ENCODE measurements around the gene PRPF31. TPM values are rescaled to one million over a fixed set of nuclear protein-coding genes. Genes with fewer than 3 reads are reported as not detected.

The PRPF31 gene
- polyA plus RNA-seq, 1 experiment = 28.7 TPM

DNA sequence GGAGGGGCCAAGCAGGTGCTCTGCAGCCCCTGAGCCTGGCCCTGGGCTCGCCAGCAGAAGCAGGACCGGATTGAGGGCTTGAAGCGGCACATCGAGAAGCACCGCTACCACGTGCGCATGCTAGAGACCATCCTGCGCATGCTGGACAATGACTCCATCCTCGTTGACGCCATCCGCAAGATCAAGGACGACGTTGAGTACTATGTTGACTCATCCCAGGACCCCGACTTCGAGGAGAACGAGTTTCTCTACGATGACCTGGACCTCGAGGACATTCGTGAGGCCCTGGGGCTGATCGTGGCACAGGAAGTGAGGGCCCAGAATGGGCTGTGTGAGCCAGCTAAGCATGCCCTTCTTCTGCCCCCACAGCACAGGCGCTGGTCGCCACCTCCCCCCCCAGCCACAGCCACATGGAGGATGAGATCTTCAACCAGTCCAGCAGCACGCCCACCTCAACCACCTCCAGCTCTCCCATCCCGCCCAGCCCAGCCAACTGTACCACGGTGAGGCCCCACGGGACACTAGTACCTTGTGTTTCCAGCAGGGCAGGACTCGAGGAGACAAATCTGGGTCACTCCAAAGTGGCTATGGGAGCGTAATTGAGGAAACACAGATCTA lies 30.1 kb downstream of the PRPF31 start:
- no peaks in the 10 kb centered on the region for H3K27me3 ChIP-seq (ENCODE audit: control insufficient read depth, insufficient read depth, low read length)
- CTCF ChIA-PET = no interaction called here
- H3K4me3 ChIP-seq (ENCODE audit: low read depth, low read length) = no peak overlapping the region
- TF ChIP-seq, protein P1, sequence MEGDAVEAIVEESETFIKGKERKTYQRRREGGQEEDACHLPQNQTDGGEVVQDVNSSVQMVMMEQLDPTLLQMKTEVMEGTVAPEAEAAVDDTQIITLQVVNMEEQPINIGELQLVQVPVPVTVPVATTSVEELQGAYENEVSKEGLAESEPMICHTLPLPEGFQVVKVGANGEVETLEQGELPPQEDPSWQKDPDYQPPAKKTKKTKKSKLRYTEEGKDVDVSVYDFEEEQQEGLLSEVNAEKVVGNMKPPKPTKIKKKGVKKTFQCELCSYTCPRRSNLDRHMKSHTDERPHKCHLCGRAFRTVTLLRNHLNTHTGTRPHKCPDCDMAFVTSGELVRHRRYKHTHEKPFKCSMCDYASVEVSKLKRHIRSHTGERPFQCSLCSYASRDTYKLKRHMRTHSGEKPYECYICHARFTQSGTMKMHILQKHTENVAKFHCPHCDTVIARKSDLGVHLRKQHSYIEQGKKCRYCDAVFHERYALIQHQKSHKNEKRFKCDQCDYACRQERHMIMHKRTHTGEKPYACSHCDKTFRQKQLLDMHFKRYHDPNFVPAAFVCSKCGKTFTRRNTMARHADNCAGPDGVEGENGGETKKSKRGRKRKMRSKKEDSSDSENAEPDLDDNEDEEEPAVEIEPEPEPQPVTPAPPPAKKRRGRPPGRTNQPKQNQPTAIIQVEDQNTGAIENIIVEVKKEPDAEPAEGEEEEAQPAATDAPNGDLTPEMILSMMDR (IDR thresholded peaks at IDR 0.05; ENCODE audit: low read depth, low read length) = no peak
- no peak overlapping the region for H3K27ac ChIP-seq (ENCODE audit: low read depth, low read length)
- no peaks in the 10 kb centered on the region for H3K9me3 ChIP-seq (ENCODE audit: control insufficient read depth, insufficient read depth, low read length)
- DNase-seq (ENCODE audit: low read depth, low spot score) = no peak
- POLR2A ChIA-PET = no interaction called here

DNA sequence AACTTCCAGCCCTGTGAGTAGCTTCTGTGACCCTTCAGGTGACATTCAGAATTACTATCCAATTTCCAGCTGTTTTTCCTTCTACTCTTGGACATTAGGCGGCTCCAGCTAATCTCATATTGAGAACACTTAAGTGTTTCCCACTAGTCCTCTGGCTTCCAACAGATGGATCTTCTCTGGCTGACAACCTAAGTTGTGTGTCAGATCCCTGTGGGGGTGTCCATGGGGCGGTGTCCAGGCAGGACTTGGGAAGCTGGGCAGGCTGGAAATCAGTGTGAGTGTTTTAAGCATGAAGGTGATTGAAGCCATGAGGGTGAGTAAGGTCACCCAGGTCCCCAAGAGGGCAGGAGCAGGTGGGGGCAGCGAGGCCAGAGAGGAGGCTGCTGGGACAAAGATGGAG lies 32.1 kb downstream of the PRPF31 start:
- Histone ChIP-seq H3K9me3 (ENCODE audit: control insufficient read depth, insufficient read depth, low read length) (no peaks in the 10 kb centered on the region), H3K4me3 (ENCODE audit: low read depth, low read length) (no peak overlapping the region), H3K27me3 (ENCODE audit: control insufficient read depth, insufficient read depth, low read length) (no peaks in the 10 kb centered on the region), H3K27ac (ENCODE audit: low read depth, low read length) (no peak overlapping the region)
- CTCF ChIA-PET = no interaction called here
- DNase-seq (ENCODE audit: low read depth, low spot score) = no peak
- POLR2A ChIA-PET = interaction anchor here (1.2 kb wide), 1 partner anchor 11 kb away, joined by 5 read pairs; the partner anchor contains the start of gene CNOT3
- TF ChIP-seq, protein P1 (IDR thresholded peaks at IDR 0.05; ENCODE audit: low read depth, low read length) = no peak

- Histone ChIP-seq H3K4me3 (ENCODE audit: low read depth, low read length) (no peak overlapping the region), H3K27me3 (ENCODE audit: control insufficient read depth, insufficient read depth, low read length) (no peaks in the 10 kb centered on the region), H3K9me3 (ENCODE audit: control insufficient read depth, insufficient read depth, low read length) (no peaks in the 10 kb centered on the region), H3K27ac (ENCODE audit: low read depth, low read length) (no peak overlapping the region)
- CTCF ChIA-PET = no interaction called here
- POLR2A ChIA-PET = interaction anchor here (1.2 kb wide), 1 partner anchor 11 kb away, joined by 5 read pairs; the partner anchor contains the start of gene CNOT3
- TF ChIP-seq, protein P1 (IDR thresholded peaks at IDR 0.05; ENCODE audit: low read depth, low read length) = no peak
- DNase-seq (ENCODE audit: low read depth, low spot score) = no peak
Observed at GRCh38 chr19:54148158-54148557, 32.6 kb downstream of the PRPF31 start.

DNA sequence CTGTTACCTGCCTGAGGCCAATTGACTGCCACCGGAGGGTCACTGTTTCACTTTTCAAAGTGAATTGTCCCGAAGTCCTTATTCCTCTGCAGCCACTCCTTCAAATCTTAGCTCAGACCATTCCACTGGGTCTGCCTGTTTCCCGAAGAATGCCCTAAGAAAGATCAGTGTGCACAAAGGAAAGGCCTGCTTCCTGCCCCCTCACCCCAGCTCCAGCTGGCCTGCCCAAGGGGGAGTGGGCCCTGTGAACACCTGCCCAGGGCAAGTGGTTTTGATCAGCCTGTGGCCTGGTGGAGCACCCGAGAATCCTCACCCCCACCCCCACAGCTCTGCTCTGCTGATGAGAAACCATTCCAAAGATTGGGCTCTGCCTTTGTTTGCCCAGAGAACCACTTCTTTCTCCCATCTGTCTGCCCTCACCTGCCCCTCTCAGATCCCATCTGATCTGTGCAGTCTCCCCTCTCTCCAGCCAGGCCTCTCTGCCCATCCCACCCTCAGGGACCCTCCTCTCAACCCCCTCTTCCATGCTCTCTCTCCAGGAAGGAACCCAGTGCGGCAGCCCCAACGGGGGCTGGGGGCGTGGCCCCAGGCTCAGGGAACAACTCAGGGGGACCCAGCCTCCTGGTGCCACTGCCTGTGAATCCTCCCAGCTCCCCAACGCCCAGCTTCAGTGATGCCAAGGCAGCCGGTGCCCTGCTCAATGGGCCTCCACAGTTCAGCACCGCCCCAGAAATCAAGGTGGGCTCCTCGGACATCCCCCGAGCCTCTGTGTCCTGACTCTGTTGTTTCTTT lies 33.7 kb downstream of the PRPF31 start:
- TF ChIP-seq, protein P1 (IDR thresholded peaks at IDR 0.05; ENCODE audit: low read depth, low read length) = no peak
- no peaks in the 10 kb centered on the region for H3K9me3 ChIP-seq (ENCODE audit: control insufficient read depth, insufficient read depth, low read length)
- no peak overlapping the region for H3K27ac ChIP-seq (ENCODE audit: low read depth, low read length)
- CTCF ChIA-PET = no interaction called here
- H3K4me3 ChIP-seq (ENCODE audit: low read depth, low read length) = no peak overlapping the region
- no peak for DNase-seq (ENCODE audit: low read depth, low spot score)
- POLR2A ChIA-PET = no interaction called here
- H3K27me3 ChIP-seq (ENCODE audit: control insufficient read depth, insufficient read depth, low read length) = no peaks in the 10 kb centered on the region

Measured in AG04450 (cell line).